Fibroblast of skin of back (primary cell): ENCODE results near the gene LCE2A.

Experiments used
- DNase-seq: peaks from one replicate; pipeline ENCODE4 v3.0.0-alpha.2; 2013

LCE2A gene

GRCh38 chr1:152743371-152744145, 45.4 kb downstream of the LCE2A start:
- DNase-seq: no peak

- peak; percentile 1 for DNase-seq
Observed at GRCh38 chr1:152745289-152745704, 47.2 kb downstream of the LCE2A start.

GRCh38 chr1:152745765-152746444, 47.8 kb downstream of the LCE2A start:
- no peak for DNase-seq

- DNase-seq: no peak
Observed at GRCh38 chr1:152747831-152748230, 49.7 kb downstream of the LCE2A start.
